NOMO-1 treated with dmso at 0.1 percent for 144 hours (cell line): Measurements from ENCODE around the gene DDC.

ENCODE experiments used
- DNase-seq: peaks from one replicate; lab custom pipeline; 2025; ENCODE audit not compliant: unreplicated experiment; lab: John Stamatoyannopoulos, UW

DDC gene

GRCh38 chr7:50418086-50418515 lies 147.1 kb downstream of the DDC start:
- DNase-seq, result peak; percentile 56

GRCh38 chr7:50416527-50417182 lies 148.6 kb downstream of the DDC start:
- DNase-seq, result peak; percentile 82

- no peak for DNase-seq
Measured at GRCh38 chr7:50415844-50416364, 149.3 kb downstream of the DDC start.

- no peak for DNase-seq
Measured at GRCh38 chr7:50413561-50413960, 151.6 kb downstream of the DDC start.

GRCh38 chr7:50412973-50413372 lies 152.2 kb downstream of the DDC start:
- DNase-seq, result peak; percentile 70

DNA sequence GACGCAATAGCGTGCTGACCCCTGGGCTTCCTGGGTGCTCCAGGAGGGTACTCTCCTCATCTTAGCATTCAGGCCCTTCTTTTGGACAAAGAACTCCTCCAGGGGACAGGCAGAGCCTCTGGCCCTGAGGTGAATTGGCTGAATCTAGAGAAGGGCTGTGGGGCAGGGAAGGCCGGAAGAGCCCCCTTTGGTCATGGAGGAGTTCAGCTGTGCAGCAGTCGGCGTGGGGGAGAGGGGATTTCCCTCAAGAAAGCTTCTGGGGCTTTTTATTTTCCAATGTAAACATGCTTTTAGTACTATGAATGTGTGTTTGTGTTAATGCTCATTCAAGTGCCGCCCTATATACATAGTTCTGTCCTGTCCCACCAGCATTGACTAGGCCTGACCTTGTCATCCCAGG lies 153.9 kb downstream of the DDC start:
- no peak for DNase-seq

- peak; percentile 72 for DNase-seq
Measured at GRCh38 chr7:50409856-50410745, 155.1 kb downstream of the DDC start.
